Smooth muscle cell of the brain vasculature (primary cell): ENCODE measurements around the gene UVSSA.

Source experiments
- DNase-seq: peaks from one replicate; pipeline ENCODE4 v3.0.0-alpha.2; 2012; ENCODE audit warnings: low read depth, low spot score

The UVSSA gene

GRCh38 chr4:1349359-1350168 is 2.6 kb downstream of the UVSSA start:
- DNase-seq: no peak

DNA sequence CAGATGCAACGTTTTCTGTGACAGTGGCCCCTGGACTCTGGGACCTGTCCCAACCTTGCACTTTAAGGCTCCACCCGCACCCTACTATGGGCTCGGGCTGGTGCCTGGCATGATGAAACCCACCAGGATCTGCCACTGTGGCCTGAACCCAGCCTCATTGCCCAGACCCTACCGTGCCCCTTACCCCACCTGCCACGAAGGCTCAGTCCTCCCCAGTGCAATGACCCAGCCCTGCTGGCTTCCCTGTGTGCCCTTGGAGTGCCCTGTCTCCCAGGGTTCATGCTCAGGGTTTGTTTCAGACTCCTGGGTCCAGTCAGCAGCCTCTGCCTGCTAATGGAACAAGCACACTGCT is 3.1 kb downstream of the UVSSA start:
- DNase-seq: no peak

DNA sequence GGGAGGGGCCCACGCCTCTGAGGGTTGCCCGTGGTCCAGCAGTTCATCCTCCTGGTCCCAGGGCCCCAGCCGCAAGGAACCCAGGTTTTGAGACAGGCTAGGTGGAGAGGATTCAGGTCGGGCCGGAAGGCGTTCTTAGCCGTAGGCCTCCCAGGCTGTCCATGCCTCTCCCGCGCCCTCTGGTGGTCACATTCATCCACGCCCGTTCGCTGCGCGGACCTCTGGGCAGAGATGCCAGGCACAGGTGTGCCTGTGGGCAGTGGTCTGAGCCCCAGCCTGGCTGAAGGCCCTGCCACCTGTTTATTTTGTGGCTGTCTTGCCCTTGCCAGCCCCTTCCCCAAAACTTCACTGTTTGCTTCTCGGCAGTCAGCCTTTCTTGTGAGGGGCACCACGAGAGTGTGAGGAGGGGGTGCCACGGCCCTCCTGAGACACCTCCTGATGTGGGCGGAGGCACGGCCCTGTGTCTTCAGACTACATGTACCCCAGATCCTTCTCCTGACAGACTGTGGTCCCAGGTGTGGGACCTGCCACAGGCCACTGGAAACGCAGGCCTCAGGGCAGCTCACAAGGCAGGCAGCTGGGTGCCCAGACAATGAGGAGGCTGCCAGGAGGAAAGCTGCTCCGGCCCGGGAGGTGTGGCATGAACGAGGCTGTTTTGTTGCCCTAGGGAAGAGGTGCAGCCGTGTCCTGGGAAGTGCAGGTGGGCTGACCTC is 5.0 kb downstream of the UVSSA start:
- DNase-seq: peak; percentile 35

- DNase-seq: no peak
These were observed 5.5 kb downstream of the UVSSA start for GRCh38 chr4:1352567-1352900.

DNA sequence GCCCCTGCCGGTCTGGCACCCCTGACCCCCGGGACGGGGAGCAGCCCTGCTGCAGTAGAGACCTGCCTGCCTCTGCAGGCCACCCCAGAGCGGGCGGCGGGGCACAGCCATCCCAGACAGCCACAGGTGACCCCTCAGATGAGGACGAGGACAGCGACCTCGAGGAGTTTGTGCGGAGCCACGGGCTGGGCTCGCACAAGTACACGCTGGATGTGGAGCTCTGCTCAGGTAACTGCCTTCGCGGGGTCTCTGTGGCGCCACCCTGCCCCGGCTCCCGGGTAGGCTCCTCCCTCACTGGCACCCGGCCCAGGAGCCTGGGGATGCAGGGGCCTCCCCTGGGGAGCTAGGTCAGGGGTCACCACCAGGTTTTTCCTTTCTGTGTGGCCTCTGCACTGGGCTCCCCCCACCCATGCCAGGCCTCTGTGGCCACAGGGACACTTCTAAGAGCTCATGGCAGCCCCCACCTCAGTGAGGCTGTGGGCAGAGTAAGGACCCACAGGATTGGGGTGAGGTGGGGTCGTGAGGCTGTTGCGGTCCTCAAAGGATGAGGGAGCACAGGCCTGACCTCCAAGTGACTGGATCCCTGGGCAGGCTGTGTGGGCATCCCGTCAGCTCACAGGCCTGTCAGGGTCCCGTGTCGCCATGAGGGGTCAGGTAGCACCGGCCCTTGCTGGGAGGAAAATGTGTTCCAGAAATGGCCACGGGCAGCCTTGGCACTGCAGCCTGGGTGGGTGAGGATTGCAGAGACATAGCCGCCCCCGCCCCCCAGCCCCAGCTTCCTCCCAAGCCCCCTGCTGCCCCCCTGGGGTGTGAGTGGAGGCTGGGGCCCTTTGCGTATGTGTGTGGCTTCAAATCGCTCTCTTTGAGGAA is 6.4 kb downstream of the UVSSA start:
- no peak for DNase-seq

- DNase-seq: no peak
These were observed 7.4 kb downstream of the UVSSA start for GRCh38 chr4:1354136-1354982.

GRCh38 chr4:1354983-1355275 is 7.9 kb downstream of the UVSSA start:
- DNase-seq: no peak

DNA sequence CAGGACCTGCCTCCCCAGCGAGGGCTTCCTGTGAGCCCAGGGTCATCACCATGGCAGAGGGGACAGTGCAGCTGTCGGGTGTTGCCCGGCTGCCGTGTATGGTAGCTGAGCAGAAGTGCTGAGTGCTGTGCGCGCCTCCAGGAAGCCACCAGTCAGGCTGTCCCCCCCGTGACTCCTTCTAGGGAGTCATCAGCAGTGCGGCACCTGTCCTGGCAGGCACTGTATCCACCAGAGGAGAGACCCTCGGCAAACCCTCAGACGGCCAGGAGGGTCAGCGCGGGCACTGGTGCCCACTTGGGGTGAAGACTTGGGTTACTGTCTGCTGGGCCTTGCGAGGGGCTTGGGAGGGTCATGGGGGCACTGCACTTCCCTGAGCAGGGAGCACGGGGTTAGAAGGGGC is 8.4 kb downstream of the UVSSA start:
- no peak for DNase-seq

DNA sequence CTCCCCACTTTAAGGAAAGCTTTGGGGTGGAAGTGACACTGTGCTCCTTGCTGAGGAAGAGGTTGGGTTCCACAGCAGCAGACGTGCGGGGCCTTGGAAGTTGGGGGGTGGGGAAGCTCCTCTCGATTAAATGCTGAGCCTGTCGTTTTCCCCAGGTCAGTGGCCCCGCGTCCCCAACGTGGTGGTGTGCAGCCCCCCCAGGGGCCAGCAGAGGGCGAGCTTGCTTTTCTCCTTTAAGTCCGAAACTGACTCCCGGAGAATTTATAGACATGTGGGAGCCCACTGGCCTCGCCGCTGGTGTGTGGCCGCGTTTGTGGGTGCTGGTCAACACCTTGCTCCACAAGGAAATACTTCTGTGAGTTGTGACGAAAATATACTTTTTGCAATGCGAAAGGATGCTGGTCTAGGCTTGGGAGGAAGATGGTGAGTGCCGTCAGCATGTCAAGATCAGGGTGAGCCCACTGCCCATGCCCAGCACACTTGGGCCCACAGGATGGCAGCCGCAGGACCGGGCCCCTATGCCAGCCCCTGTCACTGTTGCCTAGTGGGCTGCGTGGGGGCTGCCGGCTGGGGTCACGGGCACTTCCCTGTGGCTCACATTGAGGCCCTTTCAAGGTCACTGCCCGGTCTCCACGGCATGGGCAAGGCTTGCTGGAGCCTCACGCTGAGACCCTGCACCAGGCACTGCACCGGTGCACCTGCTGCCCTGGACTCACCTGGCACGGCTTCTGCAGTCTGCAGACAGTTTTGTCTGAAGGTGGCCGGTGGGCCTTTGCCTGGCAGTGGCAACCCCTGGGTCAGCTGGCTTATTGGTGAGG is 9.4 kb downstream of the UVSSA start:
- no peak for DNase-seq

- no peak for DNase-seq
These were observed 10.6 kb downstream of the UVSSA start for GRCh38 chr4:1357356-1358248.

GRCh38 chr4:1358421-1359143 is 11.6 kb downstream of the UVSSA start:
- no peak for DNase-seq

DNA sequence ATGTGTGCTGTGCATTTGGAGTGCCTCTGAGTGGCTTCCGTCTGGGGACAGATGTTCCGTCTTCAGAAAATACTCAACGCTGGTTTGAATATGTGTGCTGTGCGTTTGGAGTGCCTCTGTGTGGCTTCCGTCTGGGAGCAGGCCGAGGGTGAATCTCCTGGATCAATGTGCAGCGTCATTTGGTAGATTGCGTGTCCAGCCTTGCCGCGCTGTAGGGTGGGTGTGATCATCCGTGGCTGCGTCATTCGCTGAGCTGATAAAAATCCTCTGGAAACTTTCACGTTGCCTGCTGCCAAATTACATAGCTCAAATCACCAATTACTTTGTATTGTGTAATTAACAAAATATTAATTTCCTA is 12.1 kb downstream of the UVSSA start:
- DNase-seq: no peak

GRCh38 chr4:1359976-1360375 is 13.0 kb downstream of the UVSSA start:
- DNase-seq: no peak

DNA sequence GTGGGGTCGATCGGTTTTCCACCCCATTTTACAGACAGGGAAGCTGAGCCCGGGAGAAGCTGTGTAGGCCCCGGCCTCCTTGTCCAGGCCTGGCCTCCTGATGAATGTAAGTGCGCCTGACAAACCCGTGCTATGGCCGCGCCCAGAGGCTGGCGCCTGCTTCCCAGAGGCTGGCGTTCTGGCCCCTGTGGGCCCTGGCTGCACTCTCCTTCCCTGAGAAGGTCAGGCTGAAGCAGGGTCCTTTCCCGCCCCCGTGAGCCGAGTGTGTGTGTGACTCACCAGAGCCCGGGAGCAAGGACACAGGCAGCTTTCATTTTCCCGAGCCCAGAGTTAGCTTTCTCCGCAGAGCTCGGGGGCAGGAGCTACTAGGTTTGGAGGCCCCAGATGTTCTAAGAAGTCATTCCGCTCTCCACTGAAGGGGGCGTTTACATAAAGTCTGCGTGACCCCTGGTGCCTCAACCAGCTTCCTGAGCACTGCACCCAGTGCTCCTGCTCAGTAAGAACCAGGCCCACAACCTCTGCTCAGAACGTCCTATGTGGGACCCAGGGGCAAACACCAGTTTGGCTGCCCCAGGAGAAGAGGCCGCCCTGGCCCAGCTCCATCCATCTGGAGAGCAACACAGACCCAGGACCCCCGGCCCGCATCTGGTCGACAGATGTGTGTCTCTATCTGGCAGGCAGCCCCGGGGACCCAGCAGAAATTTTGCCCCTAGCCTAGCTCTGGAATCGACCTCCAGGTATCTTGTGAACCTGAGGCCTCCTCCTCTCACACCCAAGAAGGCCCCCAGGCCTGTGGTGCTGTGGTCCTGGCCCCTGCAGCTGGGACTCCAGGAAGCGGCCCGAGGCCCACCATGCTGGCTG is 13.6 kb downstream of the UVSSA start:
- DNase-seq: peak; percentile 21

DNA sequence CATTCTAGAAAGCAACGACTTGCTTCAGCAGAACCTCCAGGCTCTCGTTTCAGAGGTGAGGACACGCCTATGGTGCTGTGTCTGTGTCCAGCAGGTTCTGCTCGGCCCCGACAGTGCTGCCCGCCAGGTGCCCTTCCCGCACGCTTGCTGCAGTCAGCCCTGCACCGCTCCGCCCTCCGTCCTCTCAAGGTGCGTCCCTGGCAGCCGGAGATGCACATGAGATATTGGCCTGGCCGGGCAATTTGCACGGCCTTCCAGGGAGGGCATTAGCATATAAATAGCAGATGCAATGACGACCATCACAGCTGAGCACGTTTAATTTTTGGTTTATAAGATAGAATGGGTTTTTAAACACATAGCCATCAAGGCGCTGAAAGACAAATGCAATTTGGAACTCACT is 14.4 kb downstream of the UVSSA start:
- no peak for DNase-seq

GRCh38 chr4:1362046-1362445 is 15.0 kb downstream of the UVSSA start:
- DNase-seq: no peak

- no peak for DNase-seq
These were observed 15.5 kb downstream of the UVSSA start for GRCh38 chr4:1362521-1362920.

GRCh38 chr4:1363513-1363912 is 16.5 kb downstream of the UVSSA start:
- no peak for DNase-seq
